Measurements from ENCODE around the gene OIT3. TPM values are rescaled to one million over a fixed set of nuclear protein-coding genes. Genes with fewer than 3 reads are reported as not detected.

OIT3 gene
- total and polyA plus RNA-seq, 2 of the 8 experiments (the other 6 are each of a cell fraction or from before 2014, with no cell fraction given), result not detected

DNA sequence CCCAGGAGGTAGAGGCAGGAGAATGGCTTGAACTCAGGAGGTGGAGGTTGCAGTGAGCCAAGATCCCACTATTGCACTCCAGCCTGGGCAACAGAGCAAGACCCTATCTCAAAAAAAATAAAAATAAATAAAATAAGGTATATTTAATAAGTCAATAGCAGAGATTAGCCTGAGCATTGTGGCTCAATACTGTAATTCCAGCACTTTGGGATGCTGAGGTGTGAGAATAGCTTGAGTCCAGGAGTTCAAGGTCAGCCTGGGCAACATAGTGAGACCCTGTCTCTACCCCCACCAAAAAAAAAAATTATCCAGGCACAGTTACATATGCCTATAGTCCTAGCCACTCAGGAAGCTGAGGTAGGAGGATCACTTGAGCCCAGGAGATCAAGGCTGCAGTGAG, 38.4 kb upstream of the OIT3 start:
- no peak overlapping the region for H2BK15ac ChIP-seq (ENCODE audit: low read length)
- DNase-seq (ENCODE audit: low read depth in 1 of 2, low spot score in 2 of 2) (no peak), FAIRE-seq (no peak)
- H3K4ac ChIP-seq (replicated peaks; ENCODE audit: insufficient read length, low read depth, low read length), result no peak overlapping the region
- H3K23me2 ChIP-seq (ENCODE audit: low read depth, low read length), result no peaks in the 10 kb centered on the region
- no peak overlapping the region for H3K27ac ChIP-seq (ENCODE audit: low read depth, low read length)
- no peak overlapping the region for H2BK20ac ChIP-seq (ENCODE audit: low read length)
- no peak overlapping the region for H3K56ac ChIP-seq (replicated peaks; ENCODE audit: insufficient read length, low read depth, low read length)
- no peak overlapping the region for H4K91ac ChIP-seq (replicated peaks; ENCODE audit: insufficient read length, low read length)
- ChIA-PET POLR2A (ENCODE audit: partially characterized antibody) (no interaction called here), CTCF (ENCODE audit: partially characterized antibody) (interaction anchor here (0.7 to 0.9 kb wide), 3 partner anchors 10 to 1524 kb away, joined by 3 to 4 read pairs (median 3); no protein-coding TSS in a partner anchor)
- peaks cover 8 to 9% of the 10 kb centered on the region in 2 experiments; a peak in 3 of 4 replicates for H3K9me3 ChIP-seq (ENCODE audit: insufficient read depth in 2 of 2, low read depth in 1 of 2, low read length in 1 of 2)
- H2BK5ac ChIP-seq (ENCODE audit: low read depth, low read length), result no peak overlapping the region
- H3K79me1 ChIP-seq (ENCODE audit: low read depth, low read length), result no peaks in the 10 kb centered on the region
- no peak overlapping the region for H3K4me2 ChIP-seq (ENCODE audit: insufficient read depth in 1 of 2, low read depth in 2 of 2, low read length in 2 of 2)
- no peaks in the 10 kb centered on the region for H4K20me1 ChIP-seq (replicated peaks in 1 of 2; ENCODE audit: control insufficient read depth in 1 of 2, insufficient read depth in 2 of 2, low read length in 2 of 2)
- H3K4me3 ChIP-seq (ENCODE audit: extremely low read depth in 1 of 4, insufficient read depth in 2 of 4, low read depth in 3 of 4, low read length in 4 of 4), result no peak overlapping the region
- TF ChIP-seq RNF2 (IDR thresholded peaks at IDR 0.05; ENCODE audit: borderline replicate concordance, low read depth, low read length, missing control alignments, poor library complexity, severe bottlenecking), result no peak
- TF ChIP-seq SP4 (IDR thresholded peaks at IDR 0.05; ENCODE audit: low read length), result no peak
- TF ChIP-seq EZH2 (IDR thresholded peaks at IDR 0.05; ENCODE audit: low read depth, low read length, severe bottlenecking), result no peak
- TF ChIP-seq EP300 (IDR thresholded peaks at IDR 0.05; ENCODE audit: borderline replicate concordance in 1 of 2, low read depth in 2 of 2, low read length in 2 of 2), result no peak
- H3K23ac ChIP-seq (ENCODE audit: insufficient read length), result no peak overlapping the region
- no peak overlapping the region for H2BK120ac ChIP-seq (replicated peaks; ENCODE audit: low read depth, low read length)
- no peak overlapping the region for H4K8ac ChIP-seq (ENCODE audit: extremely low read depth, insufficient read depth, low read length)
- no peaks in the 10 kb centered on the region for H3K4me1 ChIP-seq (replicated peaks in 1 of 4; ENCODE audit: control insufficient read depth in 3 of 4, insufficient read depth in 4 of 4, low read length in 3 of 4)
- peaks cover 0 to 3% (median 0%) of the 10 kb centered on the region in 4 experiments; a peak in 1 of 8 replicates for H3K36me3 ChIP-seq (ENCODE audit: control insufficient read depth in 2 of 4, insufficient read depth in 4 of 4, low read length in 3 of 4)
- H3K27me3 ChIP-seq (replicated peaks in 1 of 4; ENCODE audit: control insufficient read depth in 3 of 4, extremely low read depth in 1 of 4, insufficient read depth in 3 of 4, low read length in 3 of 4), result no peaks in the 10 kb centered on the region
- H3K14ac ChIP-seq (ENCODE audit: insufficient read length), result no peak overlapping the region
- no peak overlapping the region for H2AFZ ChIP-seq (ENCODE audit: low read length)
- no peak overlapping the region for H2BK12ac ChIP-seq (ENCODE audit: low read depth, low read length)
- no peak overlapping the region for H2AK5ac ChIP-seq (ENCODE audit: low read depth, low read length)
- H3K18ac ChIP-seq (ENCODE audit: extremely low read depth, low read length), result no peak overlapping the region
- H3K79me2 ChIP-seq (ENCODE audit: control insufficient read depth in 1 of 2, insufficient read depth in 2 of 2, low read length in 2 of 2), result no peaks in the 10 kb centered on the region
- H4K5ac ChIP-seq (ENCODE audit: insufficient read length, low read depth, low read length), result no peak overlapping the region
- no peak overlapping the region for H3K9ac ChIP-seq (replicated peaks in 1 of 4; ENCODE audit: extremely low read depth in 1 of 4, low read depth in 3 of 4, low read length in 3 of 4)

Data from H1 (cell line).